ENCODE results near the gene OCA2.

- no peak for TF ChIP-seq SUZ12 (IDR thresholded peaks at IDR 0.05; ENCODE audit: extremely low read depth, insufficient read depth, insufficient read length)
- TF ChIP-seq ZNF274 (IDR thresholded peaks at IDR 0.05; ENCODE audit: low read depth, low read length): no peak
- no peak for TF ChIP-seq YY1 (IDR thresholded peaks at IDR 0.05; ENCODE audit: insufficient read depth, insufficient read length)
Measured at GRCh38 chr15:28075573-28075972, 23.5 kb downstream of the OCA2 start.

All from NT2/D1 (cell line).